HepG2 (cell line): Measurements from ENCODE around the gene USP35. TPM values are rescaled to one million over a fixed set of nuclear protein-coding genes. Genes with fewer than 3 reads are reported as not detected.

Experiments
- ATAC-seq: fragments of 200-7000 bp; cut with Tn5 transposase; 3 replicates; pipeline ENCODE4 v1.9.1; 2020; ENCODE audit warnings: mild to moderate bottlenecking, moderate library complexity
- BruUV-seq: library from RNA; stranded (reverse); fragments of 400-500 nt; replicated peaks from 2 replicates; lab custom pipeline; 2021; lab: Mats Ljungman, UMichigan
- CTCF ChIA-PET: fragments of 300-600 bp; formaldehyde crosslinking; extraction: SDS; loops from one replicate; lab custom pipeline; 2021; ENCODE audit warnings: low total read pairs, inconsistent platforms, low intra/inter-chr PET ratio; lab: Yijun Ruan, JAX
- POLR2A ChIA-PET: fragments of 350-600 bp; sonication (Branson Sonifier 250); formaldehyde crosslinking; loops from one replicate; lab custom pipeline; 2020; ENCODE audit warnings: antibody characterized with exemption, inconsistent platforms; lab: Yijun Ruan, JAX
- DNase-seq: peaks from one replicate; pipeline ENCODE4 v3.0.0-alpha.2; 2015; ENCODE audit warnings: low spot score
- FAIRE-seq: peaks from 3 replicates; lab custom pipeline; 2011; peaks lifted over from hg19 to GRCh38; lab: Jason Lieb, UNC
- H2AFZ ChIP-seq: one replicate; pipeline ENCODE4 v1.6.1; 2011; ENCODE audit warnings: low read length, inconsistent platforms
- H3K27ac ChIP-seq: fragments of 300-600 bp; 3 replicates; pipeline ENCODE4 v1.8.0; 2011; ENCODE audit warnings: mixed run types, mild to moderate bottlenecking, mixed read lengths, low read length, inconsistent platforms; ENCODE audit not compliant: insufficient read depth; ENCODE audit errors: extremely low read length
- H3K27me3 ChIP-seq, 2 experiments: fragments of 200-600 bp in 1 of 2; 2 replicates in 1 of 2; 3 replicates in 1 of 2; pipeline versions ENCODE4 v1.6.0 to v1.8.0; 2011; ENCODE audit warnings: low read length in 2 of 2, mild to moderate bottlenecking in 2 of 2, moderate library complexity in 2 of 2, inconsistent platforms in 1 of 2; ENCODE audit not compliant: insufficient read depth in 2 of 2, control insufficient read depth in 1 of 2
- H3K36me3 ChIP-seq, 2 experiments: fragments of 200-600 bp in 1 of 2; replicated peaks in 1 of 2; 2 replicates in 1 of 2; 3 replicates in 1 of 2; pipeline versions ENCODE4 v1.5.1 to v1.8.0; 2011; ENCODE audit warnings: low read length in 2 of 2, inconsistent platforms in 1 of 2; ENCODE audit not compliant: insufficient read depth in 2 of 2, control insufficient read depth in 1 of 2
- H3K4me1 ChIP-seq: 2 replicates; pipeline ENCODE4 v1.5.1; 2012; ENCODE audit warnings: low read length, inconsistent platforms; ENCODE audit not compliant: insufficient read depth
- H3K4me2 ChIP-seq: 2 replicates; pipeline ENCODE4 v1.6.0; 2011; ENCODE audit warnings: low read depth, low read length, inconsistent platforms
- H3K4me3 ChIP-seq, 3 experiments: fragments of 200-600 bp in 1 of 3; sonication (generic), shearing (Covaris generic) in 1 of 3; replicated peaks in 1 of 3; 2 replicates each; pipeline ENCODE4 v1.5.1; 2011 to 2016; ENCODE audit warnings: low read length in 3 of 3, inconsistent platforms in 2 of 3, low read depth in 2 of 3, mild to moderate bottlenecking in 2 of 3, control low read depth in 1 of 3, mixed read lengths in 1 of 3; ENCODE audit not compliant: insufficient read depth in 1 of 3
- H3K79me2 ChIP-seq: one replicate; pipeline ENCODE4 v1.6.1; 2011; ENCODE audit warnings: low read length, inconsistent platforms; ENCODE audit not compliant: insufficient read depth
- H3K9ac ChIP-seq: 2 replicates; pipeline ENCODE4 v1.6.0; 2011; ENCODE audit warnings: mild to moderate bottlenecking, low read depth, low read length, inconsistent platforms; ENCODE audit not compliant: insufficient read depth
- H3K9me3 ChIP-seq: 2 replicates; pipeline ENCODE4 v1.5.1; 2012; ENCODE audit warnings: mild to moderate bottlenecking, low read length
- H4K20me1 ChIP-seq: 2 replicates; pipeline ENCODE4 v1.6.0; 2011; ENCODE audit warnings: inconsistent platforms, mild to moderate bottlenecking, low read length, moderate library complexity; ENCODE audit not compliant: insufficient read depth
- FOXM1 ChIP-seq: sonication (generic); formaldehyde crosslinking; IDR thresholded peaks from 2 replicates; pipeline ENCODE4 v1.5.0; 2020; ENCODE audit warnings: missing genetic modification reagents
- HNRNPLL ChIP-seq: fragments of 200-400 bp; formaldehyde crosslinking; IDR thresholded peaks from 2 replicates; pipeline ENCODE4 v1.6.1; 2017; ENCODE audit warnings: mild to moderate bottlenecking, low read depth, low read length; ENCODE audit not compliant: poor library complexity, severe bottlenecking
- HNRNPUL1 ChIP-seq: fragments of 200-400 bp; formaldehyde crosslinking; IDR thresholded peaks from 2 replicates; pipeline ENCODE4 v1.6.1; 2017; ENCODE audit warnings: low read depth, mild to moderate bottlenecking, low read length, moderate library complexity
- KDM5B ChIP-seq: sonication (generic); formaldehyde crosslinking; IDR thresholded peaks from 2 replicates; pipeline ENCODE4 v1.4.0; 2020; ENCODE audit warnings: missing genetic modification reagents, mild to moderate bottlenecking, borderline replicate concordance
- MIER2 ChIP-seq: IDR thresholded peaks from 2 replicates; pipeline ENCODE4 v1.6.1; 2016; ENCODE audit warnings: missing biosample characterization, missing genetic modification reagents
- NAIF1 ChIP-seq: sonication (generic); formaldehyde crosslinking; IDR thresholded peaks from 2 replicates; pipeline ENCODE4 v1.5.0; 2020; ENCODE audit warnings: mild to moderate bottlenecking, missing genetic modification reagents, borderline replicate concordance
- ZMYM3 ChIP-seq: sonication (generic); formaldehyde crosslinking; IDR thresholded peaks from 2 replicates; pipeline ENCODE4 v1.5.1; 2020; ENCODE audit warnings: mild to moderate bottlenecking, missing genetic modification reagents
- ZNF333 ChIP-seq: sonication (generic); formaldehyde crosslinking; IDR thresholded peaks from 2 replicates; pipeline ENCODE4 v1.4.0; 2020; ENCODE audit warnings: mild to moderate bottlenecking, missing genetic modification reagents, borderline replicate concordance
- ZNF530 ChIP-seq: sonication (generic); formaldehyde crosslinking; IDR thresholded peaks from 2 replicates; pipeline ENCODE4 v1.5.0; 2020; ENCODE audit warnings: low read depth, mild to moderate bottlenecking, missing genetic modification reagents
- WGBS: methylation state at CpG from one replicate; pipeline ENCODE4 v1.1.6; 2017; ENCODE audit warnings: low lambda C conversion rate; 5-methylcytosine and 5-hydroxymethylcytosine counted together
- in situ Hi-C: cut with HindIII; loops from 2 replicates; pipeline ENCODE4 v1.10.0; 2017; ENCODE audit warnings: low pct_unique_long_range_greater_than_20kb; ENCODE audit not compliant: extremely low pct_ligation_motif_present
- intact Hi-C: fragments of 100-400 bp; cut with micrococcal nuclease; formaldehyde crosslinking; loops from one replicate; pipeline ENCODE4 v1.10.0; 2022; ENCODE audit not compliant: unreplicated experiment
- polyA plus RNA-seq, 8 experiments: library from polyadenylated mRNA; depleted of rRNA in 3 of 8; stranded (reverse) in 7 of 8; unstranded in 1 of 8; fragments of >200 nt; fragmentation: Illumina TruSeq in 4 of 8; extraction: Trizol in 4 of 8; gene quantifications; 2 replicates each; pipeline versions ENCODE4 v1.2.1 to v1.2.3, GENCODE V29; 2011 to 2016; ENCODE audit warnings: low read depth in 4 of 8, missing spikeins in 1 of 8, mixed read lengths in 1 of 8; ENCODE audit not compliant: insufficient read depth in 1 of 8
- total RNA-seq, 5 experiments: library from RNA; depleted of rRNA; stranded (reverse); fragments of >200 nt; fragmentation: Illumina TruSeq; extraction: Trizol; gene quantifications; 2 replicates each; pipeline ENCODE4 v1.2.3, GENCODE V29; 2016; ENCODE audit warnings: low read depth in 1 of 5
- TF ChIP-seq, protein P1 (sequence below): sonication (generic); formaldehyde crosslinking; IDR thresholded peaks from 2 replicates; pipeline ENCODE4 v1.5.0; 2020; ENCODE audit warnings: missing genetic modification reagents, mild to moderate bottlenecking, borderline replicate concordance

Gene USP35
- total and polyA plus RNA-seq, 2 of the 13 experiments (the other 11 are each of a cell fraction or from before 2014, with no cell fraction given): 4.6 to 7.7 TPM

DNA sequence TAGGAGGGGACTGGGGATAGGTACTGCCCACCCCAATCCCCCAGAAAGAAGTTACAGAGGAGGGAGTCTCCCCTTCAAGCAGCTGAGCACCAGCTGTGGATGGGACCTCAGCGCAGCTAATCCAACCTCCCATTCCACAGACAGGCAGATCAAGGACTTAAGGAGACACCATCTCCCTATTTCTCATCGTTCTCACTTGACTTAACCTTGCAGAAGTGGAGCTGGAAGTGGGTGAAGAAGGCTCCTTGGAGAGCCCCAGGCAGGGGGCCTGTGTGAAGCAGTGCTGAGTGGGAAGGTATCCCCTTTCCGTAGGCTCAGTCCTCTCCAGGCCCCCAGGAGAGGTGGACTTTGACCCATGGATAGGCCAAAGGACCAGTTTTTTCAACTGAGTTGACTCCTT lies 27.3 kb downstream of the USP35 start (continued):
- TF ChIP-seq, protein P1, sequence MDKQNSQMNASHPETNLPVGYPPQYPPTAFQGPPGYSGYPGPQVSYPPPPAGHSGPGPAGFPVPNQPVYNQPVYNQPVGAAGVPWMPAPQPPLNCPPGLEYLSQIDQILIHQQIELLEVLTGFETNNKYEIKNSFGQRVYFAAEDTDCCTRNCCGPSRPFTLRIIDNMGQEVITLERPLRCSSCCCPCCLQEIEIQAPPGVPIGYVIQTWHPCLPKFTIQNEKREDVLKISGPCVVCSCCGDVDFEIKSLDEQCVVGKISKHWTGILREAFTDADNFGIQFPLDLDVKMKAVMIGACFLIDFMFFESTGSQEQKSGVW: no peak
- no peak for TF ChIP-seq KDM5B (CRISPR knock-in tag)

DNA sequence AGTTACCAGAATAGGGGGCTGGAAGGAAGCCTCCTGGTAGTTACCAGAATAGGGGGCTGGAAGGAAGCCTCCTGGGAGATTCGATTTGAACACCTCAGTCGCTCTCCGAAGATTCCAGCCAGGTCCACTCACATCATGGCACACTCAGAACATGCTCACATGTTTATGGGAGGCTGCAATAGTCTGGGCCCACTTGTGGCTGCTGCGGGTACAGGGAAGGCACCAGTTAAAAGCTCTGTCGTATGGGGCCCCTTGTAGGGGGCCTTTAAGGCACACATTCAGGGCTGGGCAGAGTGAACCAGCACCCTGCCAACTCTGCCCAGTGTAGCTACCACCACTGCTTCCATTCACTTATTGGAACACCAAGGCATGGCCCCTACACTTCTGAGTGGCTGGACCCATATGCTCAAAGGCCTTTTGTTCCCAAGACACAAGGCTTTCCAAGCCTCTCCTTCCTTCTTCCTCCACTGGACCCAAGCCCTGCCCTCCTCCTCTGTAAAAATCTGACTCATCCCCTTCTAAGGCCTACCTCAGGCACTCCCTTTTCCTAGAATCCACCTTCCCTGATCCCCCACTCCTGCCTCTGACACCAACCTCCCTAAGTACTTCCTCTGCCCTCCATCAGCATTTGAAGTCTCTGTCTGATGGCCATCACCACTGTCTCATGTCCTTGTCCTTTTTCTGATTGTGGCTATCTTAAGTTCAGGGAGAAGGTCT lies 28.0 kb downstream of the USP35 start:
- Histone ChIP-seq H3K4me2 (no peak overlapping the region), H4K20me1 (no peaks in the 10 kb centered on the region), H3K36me3 (peaks cover 17 to 34% of the 10 kb centered on the region in 2 experiments; a peak in 4 of 5 replicates), H3K27me3 (no peaks in the 10 kb centered on the region), H3K9me3 (no peaks in the 10 kb centered on the region), H3K27ac (no peak overlapping the region), H3K79me2 (no peaks in the 10 kb centered on the region), H3K4me3 (no peak overlapping the region), H3K9ac (no peak overlapping the region), H3K4me1 (peaks cover 11% of the 10 kb centered on the region), H2AFZ (no peak overlapping the region)
- in situ Hi-C loops (no loop called here), intact Hi-C loops (no loop called here)
- WGBS: 93% methylated on average over 3 of the region's 5 CpGs
- FAIRE-seq (no peak), ATAC-seq (no peak), DNase-seq (no peak)
- ChIA-PET CTCF (no interaction called here), POLR2A (interaction anchor here (1.0 kb wide), 1 partner anchor 61 kb away, joined by 3 read pairs; no protein-coding TSS in a partner anchor)
- BruUV-seq: no TSS peak
- no peak for TF ChIP-seq HNRNPUL1
- no peak for TF ChIP-seq ZMYM3 (CRISPR knock-in tag)
- TF ChIP-seq ZNF333 (CRISPR knock-in tag): no peak
- TF ChIP-seq ZNF530: no peak
- no peak for TF ChIP-seq NAIF1 (CRISPR knock-in tag)
- TF ChIP-seq MIER2 (CRISPR knock-in tag): no peak
- TF ChIP-seq FOXM1 (CRISPR knock-in tag): no peak
- TF ChIP-seq HNRNPLL: no peak
